Stomach smooth muscle (tissue), 2 donors: ENCODE results near the gene RIPPLY2.
"Not testable (repeated sequence)": the region's sequence is repeated elsewhere in the genome, so short reads cannot be mapped to it uniquely, and the experiment has no call there.

Experiments used
- H3K27ac ChIP-seq: one replicate; pipeline ENCODE4 v1.7.0; 2013; ENCODE audit warnings: mild to moderate bottlenecking, low read length, inconsistent platforms
- H3K27me3 ChIP-seq, 2 donors: one replicate each; pipeline ENCODE4 v1.7.0; 2013; ENCODE audit warnings: low read length in 2 of 2; ENCODE audit not compliant: insufficient read depth in 2 of 2, control insufficient read depth in 1 of 2
- H3K36me3 ChIP-seq, 2 donors: one replicate each; pipeline ENCODE4 v1.7.0; 2013; ENCODE audit warnings: low read length in 2 of 2; ENCODE audit not compliant: control insufficient read depth in 2 of 2, insufficient read depth in 2 of 2
- H3K4me1 ChIP-seq: one replicate; pipeline ENCODE4 v1.7.0; 2013; ENCODE audit warnings: low read length; ENCODE audit not compliant: control insufficient read depth, insufficient read depth
- H3K4me3 ChIP-seq, 2 donors: one replicate each; pipeline ENCODE4 v1.7.0; 2013; ENCODE audit warnings: low read length in 2 of 2
- H3K9ac ChIP-seq, 2 donors: one replicate each; pipeline ENCODE4 v1.7.0; 2013; ENCODE audit warnings: low read length in 2 of 2, mild to moderate bottlenecking in 1 of 2
- H3K9me3 ChIP-seq, 2 donors: one replicate each; pipeline ENCODE4 v1.7.0; 2013; ENCODE audit warnings: low read length in 2 of 2; ENCODE audit not compliant: control insufficient read depth in 2 of 2
- donor health status: healthy.
- donor health status: Pancreatic carcinoma.

Gene RIPPLY2

GRCh38 chr6:83878902-83879644 is 25.9 kb downstream of the RIPPLY2 start:
- Histone ChIP-seq H3K4me3 (no peak overlapping the region), H3K4me1 (no peaks in the 10 kb centered on the region), H3K9me3 (no peaks in the 10 kb centered on the region), H3K27ac (no peak overlapping the region), H3K36me3 (no peaks in the 10 kb centered on the region), H3K27me3 (no peaks in the 10 kb centered on the region), H3K9ac (no peak overlapping the region)

DNA sequence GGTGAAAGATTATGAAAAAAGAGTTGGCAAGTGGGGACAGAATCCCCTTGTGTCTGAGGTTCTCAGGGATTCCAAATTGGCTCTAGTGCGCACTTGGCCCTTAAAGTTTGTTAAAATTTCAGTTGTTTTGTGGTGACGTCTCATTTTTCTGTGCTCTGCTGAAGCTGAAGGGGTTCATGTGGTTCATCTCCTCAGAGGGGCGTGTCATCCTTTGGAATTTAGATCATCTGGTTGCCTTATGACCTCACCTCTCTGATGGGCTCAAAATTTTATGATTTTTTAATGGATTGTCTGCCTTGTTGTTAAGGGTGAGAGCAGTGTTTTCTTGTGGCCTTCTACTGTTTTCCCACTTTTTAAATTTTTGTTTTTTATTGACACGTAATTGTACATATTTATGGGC is 26.6 kb downstream of the RIPPLY2 start:
- Histone ChIP-seq H3K9me3 (no peaks in the 10 kb centered on the region), H3K27me3 (no peaks in the 10 kb centered on the region), H3K36me3 (no peaks in the 10 kb centered on the region), H3K27ac (no peak overlapping the region), H3K4me3 (no peak overlapping the region), H3K9ac (no peak overlapping the region), H3K4me1 (no peaks in the 10 kb centered on the region)

DNA sequence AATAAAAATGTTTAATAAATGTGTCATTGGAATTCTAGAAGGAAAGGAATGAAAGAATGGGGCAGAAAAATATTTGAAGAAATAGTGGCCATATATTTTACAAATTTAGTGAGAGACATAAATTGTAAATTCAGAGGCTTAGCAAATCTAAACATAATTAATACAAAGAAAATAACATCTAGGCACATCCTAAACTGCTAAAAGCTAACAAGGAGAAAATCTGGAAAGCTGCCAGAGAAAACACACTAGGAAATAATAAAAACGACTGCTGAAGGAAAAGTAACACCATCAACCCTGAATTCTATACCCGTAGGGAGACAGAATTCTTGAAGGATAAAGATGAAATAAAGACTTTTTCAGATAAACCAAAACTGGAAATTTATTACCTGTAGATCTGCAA is 30.1 kb downstream of the RIPPLY2 start:
- H3K9ac ChIP-seq, result no peak overlapping the region
- H3K9me3 ChIP-seq, result no peaks in the 10 kb centered on the region
- no peak overlapping the region for H3K4me3 ChIP-seq
- no peaks in the 10 kb centered on the region for H3K4me1 ChIP-seq
- H3K27ac ChIP-seq, result no peak overlapping the region
- no peaks in the 10 kb centered on the region for H3K27me3 ChIP-seq
- H3K36me3 ChIP-seq, result no peaks in the 10 kb centered on the region

GRCh38 chr6:83884523-83884922 is 31.4 kb downstream of the RIPPLY2 start:
- Histone ChIP-seq H3K27me3 (no peaks in the 10 kb centered on the region), H3K27ac (no peak overlapping the region), H3K9me3 (no peaks in the 10 kb centered on the region), H3K9ac (no peak overlapping the region), H3K36me3 (no peaks in the 10 kb centered on the region), H3K4me1 (no peaks in the 10 kb centered on the region), H3K4me3 (no peak overlapping the region)

DNA sequence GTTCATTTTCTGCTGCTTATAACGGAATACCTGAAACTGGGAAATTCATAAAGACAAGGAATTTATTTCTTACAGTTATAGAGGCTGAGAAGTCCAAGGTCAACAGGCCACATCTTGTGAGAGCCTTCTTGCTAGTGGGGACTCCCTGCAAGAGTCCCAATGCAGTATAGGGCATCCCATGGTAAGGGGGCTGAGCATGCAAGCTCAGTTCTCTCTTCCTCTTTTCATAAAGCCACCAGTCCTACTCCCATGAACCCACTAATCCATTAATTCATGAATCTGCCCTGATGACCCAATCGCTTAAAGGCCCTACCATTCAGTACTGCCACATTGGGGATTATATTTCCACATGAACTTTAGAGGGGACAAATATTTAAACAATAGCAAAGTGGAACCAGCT is 32.8 kb downstream of the RIPPLY2 start:
- H3K4me3 ChIP-seq, result no peak overlapping the region
- H3K27ac ChIP-seq, result no peak overlapping the region
- H3K27me3 ChIP-seq, result no peaks in the 10 kb centered on the region
- H3K9me3 ChIP-seq, result no peaks in the 10 kb centered on the region
- no peaks in the 10 kb centered on the region for H3K36me3 ChIP-seq
- no peaks in the 10 kb centered on the region for H3K4me1 ChIP-seq
- H3K9ac ChIP-seq, result no peak overlapping the region

- H3K4me3 ChIP-seq, result no peak overlapping the region
- no peaks in the 10 kb centered on the region for H3K9me3 ChIP-seq
- no peak overlapping the region for H3K9ac ChIP-seq
- H3K27ac ChIP-seq, result no peak overlapping the region
- H3K27me3 ChIP-seq, result no peaks in the 10 kb centered on the region
- no peaks in the 10 kb centered on the region for H3K4me1 ChIP-seq
- peaks cover 0 to 3% of the 10 kb centered on the region in 2 donors for H3K36me3 ChIP-seq
Observed at GRCh38 chr6:83889621-83890020, 36.5 kb downstream of the RIPPLY2 start.

DNA sequence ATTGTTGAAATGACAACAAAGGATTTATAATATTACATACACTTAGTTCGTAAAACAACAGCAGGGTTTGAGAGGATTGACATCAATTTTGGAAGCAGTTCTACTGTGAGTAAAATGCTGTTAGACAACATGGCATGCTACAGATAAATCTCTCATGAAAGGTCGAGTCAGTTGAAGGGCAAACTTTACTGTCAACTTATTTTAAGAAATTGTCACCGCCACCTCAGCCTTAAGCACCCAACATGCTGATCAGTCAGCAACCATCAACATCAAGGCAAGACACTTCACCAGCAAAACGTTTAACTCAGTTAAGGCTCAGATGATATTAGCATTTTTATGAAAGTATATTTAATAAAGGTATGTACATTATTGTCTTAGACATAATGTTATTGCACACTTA is 37.4 kb downstream of the RIPPLY2 start:
- Histone ChIP-seq H3K27ac (no peak overlapping the region), H3K27me3 (no peaks in the 10 kb centered on the region), H3K36me3 (peaks cover 2 to 3% of the 10 kb centered on the region in 2 donors), H3K4me3 (no peak overlapping the region), H3K4me1 (no peaks in the 10 kb centered on the region), H3K9ac (no peak overlapping the region), H3K9me3 (no peaks in the 10 kb centered on the region)

DNA sequence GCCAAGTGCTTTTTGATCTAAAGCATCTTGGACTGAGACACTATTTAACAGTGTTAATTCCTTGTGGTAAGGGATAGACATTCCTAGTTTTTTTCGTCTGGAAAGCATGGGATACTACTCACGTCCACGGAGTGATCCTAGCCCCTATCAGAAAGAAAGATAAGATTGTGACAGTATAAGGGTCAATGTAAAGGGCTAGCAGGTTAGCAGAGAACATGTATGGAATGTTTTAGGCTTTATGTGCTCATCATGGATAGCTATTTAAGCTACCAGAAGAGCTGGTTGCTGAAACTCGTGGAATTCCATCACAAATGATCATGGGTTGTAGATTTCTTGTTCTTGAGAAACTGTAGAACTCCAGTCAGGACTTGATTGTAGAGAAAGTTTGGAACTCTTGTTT is 38.4 kb downstream of the RIPPLY2 start:
- Histone ChIP-seq H3K27ac (no peak overlapping the region), H3K9ac (no peak overlapping the region), H3K27me3 (no peaks in the 10 kb centered on the region), H3K4me3 (no peak overlapping the region), H3K36me3 (peaks cover 2 to 3% of the 10 kb centered on the region in 2 donors), H3K9me3 (no peaks in the 10 kb centered on the region), H3K4me1 (no peaks in the 10 kb centered on the region)

DNA sequence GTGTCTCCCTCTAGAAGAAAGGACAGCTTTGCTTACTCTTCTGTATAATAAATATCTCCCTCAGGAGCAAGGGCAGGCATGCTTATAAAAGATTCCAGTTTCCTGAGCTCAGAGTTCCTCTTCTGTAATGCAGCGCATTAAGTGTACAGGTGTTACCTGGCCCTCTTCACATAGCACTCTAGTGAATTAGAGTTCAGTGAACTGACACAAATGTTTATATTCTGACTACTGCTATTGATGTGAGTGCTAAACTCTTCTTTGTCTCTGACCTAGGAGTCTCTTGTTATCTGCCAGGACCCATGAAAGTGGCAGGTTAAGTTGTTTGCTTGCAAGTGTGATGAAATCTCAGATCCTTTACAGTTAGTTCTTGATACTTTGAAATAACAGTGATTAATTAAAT is 39.9 kb downstream of the RIPPLY2 start:
- peaks cover 2 to 3% of the 10 kb centered on the region in 2 donors for H3K36me3 ChIP-seq
- no peak overlapping the region for H3K9ac ChIP-seq
- no peaks in the 10 kb centered on the region for H3K9me3 ChIP-seq
- no peak overlapping the region for H3K4me3 ChIP-seq
- H3K27ac ChIP-seq, result no peak overlapping the region
- no peaks in the 10 kb centered on the region for H3K27me3 ChIP-seq
- H3K4me1 ChIP-seq, result no peaks in the 10 kb centered on the region

GRCh38 chr6:83897094-83897493 is 43.9 kb downstream of the RIPPLY2 start:
- not testable (repeated sequence) for H3K4me3 ChIP-seq, H3K9me3 ChIP-seq, H3K36me3 ChIP-seq, H3K4me1 ChIP-seq, H3K9ac ChIP-seq, H3K27ac ChIP-seq, H3K27me3 ChIP-seq

DNA sequence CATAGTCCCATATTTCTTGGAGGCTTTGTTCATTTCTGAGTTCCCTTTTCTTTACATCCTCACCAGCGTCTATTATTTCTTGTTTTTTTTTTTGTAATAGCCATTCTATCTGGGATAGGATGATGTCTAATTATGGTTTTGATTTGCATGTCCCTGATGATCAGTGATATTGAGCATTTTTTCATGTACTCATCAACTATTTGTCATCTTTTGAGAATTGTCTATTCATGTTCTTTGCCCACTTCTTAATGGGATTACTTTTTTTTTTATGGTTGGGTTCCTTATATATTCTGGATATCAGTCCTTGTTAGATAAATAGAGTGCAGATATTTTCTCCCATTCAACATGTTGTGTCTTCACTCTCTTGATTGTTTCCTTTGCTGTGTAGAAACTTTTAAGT is 48.5 kb downstream of the RIPPLY2 start:
- no peak overlapping the region for H3K9ac ChIP-seq
- no peak overlapping the region for H3K27ac ChIP-seq
- H3K9me3 ChIP-seq, result no peaks in the 10 kb centered on the region

More for the DNA sequence above, 48.5 kb downstream of the RIPPLY2 start:
- Histone ChIP-seq H3K4me3 (no peak overlapping the region), H3K4me1 (no peaks in the 10 kb centered on the region), H3K27me3 (no peaks in the 10 kb centered on the region), H3K36me3 (no peaks in the 10 kb centered on the region)
